ENCODE data around the gene DOCK7.

Gene DOCK7, protein sequence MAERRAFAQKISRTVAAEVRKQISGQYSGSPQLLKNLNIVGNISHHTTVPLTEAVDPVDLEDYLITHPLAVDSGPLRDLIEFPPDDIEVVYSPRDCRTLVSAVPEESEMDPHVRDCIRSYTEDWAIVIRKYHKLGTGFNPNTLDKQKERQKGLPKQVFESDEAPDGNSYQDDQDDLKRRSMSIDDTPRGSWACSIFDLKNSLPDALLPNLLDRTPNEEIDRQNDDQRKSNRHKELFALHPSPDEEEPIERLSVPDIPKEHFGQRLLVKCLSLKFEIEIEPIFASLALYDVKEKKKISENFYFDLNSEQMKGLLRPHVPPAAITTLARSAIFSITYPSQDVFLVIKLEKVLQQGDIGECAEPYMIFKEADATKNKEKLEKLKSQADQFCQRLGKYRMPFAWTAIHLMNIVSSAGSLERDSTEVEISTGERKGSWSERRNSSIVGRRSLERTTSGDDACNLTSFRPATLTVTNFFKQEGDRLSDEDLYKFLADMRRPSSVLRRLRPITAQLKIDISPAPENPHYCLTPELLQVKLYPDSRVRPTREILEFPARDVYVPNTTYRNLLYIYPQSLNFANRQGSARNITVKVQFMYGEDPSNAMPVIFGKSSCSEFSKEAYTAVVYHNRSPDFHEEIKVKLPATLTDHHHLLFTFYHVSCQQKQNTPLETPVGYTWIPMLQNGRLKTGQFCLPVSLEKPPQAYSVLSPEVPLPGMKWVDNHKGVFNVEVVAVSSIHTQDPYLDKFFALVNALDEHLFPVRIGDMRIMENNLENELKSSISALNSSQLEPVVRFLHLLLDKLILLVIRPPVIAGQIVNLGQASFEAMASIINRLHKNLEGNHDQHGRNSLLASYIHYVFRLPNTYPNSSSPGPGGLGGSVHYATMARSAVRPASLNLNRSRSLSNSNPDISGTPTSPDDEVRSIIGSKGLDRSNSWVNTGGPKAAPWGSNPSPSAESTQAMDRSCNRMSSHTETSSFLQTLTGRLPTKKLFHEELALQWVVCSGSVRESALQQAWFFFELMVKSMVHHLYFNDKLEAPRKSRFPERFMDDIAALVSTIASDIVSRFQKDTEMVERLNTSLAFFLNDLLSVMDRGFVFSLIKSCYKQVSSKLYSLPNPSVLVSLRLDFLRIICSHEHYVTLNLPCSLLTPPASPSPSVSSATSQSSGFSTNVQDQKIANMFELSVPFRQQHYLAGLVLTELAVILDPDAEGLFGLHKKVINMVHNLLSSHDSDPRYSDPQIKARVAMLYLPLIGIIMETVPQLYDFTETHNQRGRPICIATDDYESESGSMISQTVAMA (N-terminal part only)

DNA sequence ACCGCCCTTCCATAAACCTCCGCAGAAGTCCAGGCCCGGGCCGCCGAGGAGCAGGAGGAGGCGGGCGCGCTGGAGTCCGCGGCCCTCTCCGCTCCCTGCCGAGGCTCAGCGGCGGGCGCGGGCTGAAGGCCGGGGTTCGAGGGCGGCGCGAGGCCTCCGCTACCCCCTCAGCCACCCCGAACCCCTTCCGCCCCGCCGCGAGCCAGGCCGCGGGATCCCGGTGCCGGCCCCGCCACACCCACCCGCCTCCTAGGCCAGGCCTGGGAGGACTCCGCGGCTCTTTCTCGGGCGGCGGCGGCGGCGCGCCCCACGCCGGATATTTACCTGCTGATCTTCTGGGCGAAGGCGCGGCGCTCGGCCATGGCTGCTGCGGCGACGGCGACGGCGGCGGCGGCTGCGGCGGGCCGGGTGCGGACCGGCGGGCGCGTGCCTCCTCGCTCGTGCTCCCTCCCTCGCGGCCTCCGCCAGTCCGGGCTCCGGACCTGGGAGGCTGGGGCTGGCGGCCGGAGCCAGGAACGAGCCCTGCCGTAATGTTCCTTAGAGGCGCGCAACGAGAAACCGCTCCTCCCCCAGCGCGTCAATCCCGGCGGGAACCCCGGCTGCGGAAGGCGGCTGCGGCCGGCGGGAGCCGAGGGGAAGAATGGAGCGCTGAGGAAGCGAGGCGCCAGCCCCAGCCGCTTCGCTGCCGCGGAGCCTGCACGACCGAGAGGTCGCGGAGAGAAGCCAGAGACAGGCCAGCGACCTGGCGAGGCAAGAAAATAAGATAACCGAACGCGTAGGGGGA, at the start of gene DOCK7:
DOCK7 (minus strand) TSS at position 484 of the 784 bp plus-strand sequence; CDS start at position 362, 122 bp downstream.
- H3K4me3 ChIP-seq, result peak within 1 kb of the TSS; percentile 87
- DNase-seq (ENCODE audit: low spot score), result peak; percentile 86
- H3K27ac ChIP-seq, result peak within 1 kb of the TSS; percentile 82 to 88

DNA sequence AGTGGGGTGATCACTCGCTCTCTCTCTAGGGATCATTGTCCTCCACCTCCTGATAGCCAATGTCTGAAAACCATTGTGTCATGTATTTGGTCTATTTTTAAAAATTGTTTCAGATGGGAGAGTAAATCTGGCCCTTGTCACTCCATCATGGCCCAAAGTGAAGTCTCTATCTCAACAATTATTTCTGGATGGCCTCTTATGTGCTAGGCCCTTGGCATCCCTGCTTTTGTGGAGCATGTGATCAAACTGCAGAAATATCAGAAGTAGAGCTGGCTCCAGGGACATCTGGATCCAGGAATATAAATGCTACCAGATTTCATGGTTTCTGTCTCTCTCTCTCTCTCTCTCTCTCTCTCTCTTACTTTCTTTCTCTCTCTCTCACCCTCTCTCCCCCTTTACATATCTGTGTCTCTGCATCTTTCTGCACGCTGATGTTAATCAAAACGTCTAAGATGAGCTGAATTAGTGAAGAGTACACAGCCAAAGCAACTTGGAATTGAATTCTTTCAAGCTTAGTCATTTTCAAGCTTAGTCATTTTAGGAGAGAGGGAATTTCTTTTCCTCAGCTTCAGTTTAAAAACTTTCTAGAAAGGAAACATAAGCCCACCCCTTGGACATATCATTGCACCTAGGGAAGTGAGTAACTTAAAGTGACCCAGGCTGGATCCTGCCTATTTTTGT, 47.4 kb upstream of the DOCK7 start:
- H3K27ac ChIP-seq, result no peak overlapping the region
- no peak for DNase-seq (ENCODE audit: low spot score)
- H3K4me3 ChIP-seq, result no peak overlapping the region
- TF ChIP-seq, protein P1, sequence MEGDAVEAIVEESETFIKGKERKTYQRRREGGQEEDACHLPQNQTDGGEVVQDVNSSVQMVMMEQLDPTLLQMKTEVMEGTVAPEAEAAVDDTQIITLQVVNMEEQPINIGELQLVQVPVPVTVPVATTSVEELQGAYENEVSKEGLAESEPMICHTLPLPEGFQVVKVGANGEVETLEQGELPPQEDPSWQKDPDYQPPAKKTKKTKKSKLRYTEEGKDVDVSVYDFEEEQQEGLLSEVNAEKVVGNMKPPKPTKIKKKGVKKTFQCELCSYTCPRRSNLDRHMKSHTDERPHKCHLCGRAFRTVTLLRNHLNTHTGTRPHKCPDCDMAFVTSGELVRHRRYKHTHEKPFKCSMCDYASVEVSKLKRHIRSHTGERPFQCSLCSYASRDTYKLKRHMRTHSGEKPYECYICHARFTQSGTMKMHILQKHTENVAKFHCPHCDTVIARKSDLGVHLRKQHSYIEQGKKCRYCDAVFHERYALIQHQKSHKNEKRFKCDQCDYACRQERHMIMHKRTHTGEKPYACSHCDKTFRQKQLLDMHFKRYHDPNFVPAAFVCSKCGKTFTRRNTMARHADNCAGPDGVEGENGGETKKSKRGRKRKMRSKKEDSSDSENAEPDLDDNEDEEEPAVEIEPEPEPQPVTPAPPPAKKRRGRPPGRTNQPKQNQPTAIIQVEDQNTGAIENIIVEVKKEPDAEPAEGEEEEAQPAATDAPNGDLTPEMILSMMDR (IDR thresholded peaks at IDR 0.05), result no peak

More for the DNA sequence above, at the start of gene DOCK7:
- TF ChIP-seq, protein P1 (IDR thresholded peaks at IDR 0.05), result no peak

DNA sequence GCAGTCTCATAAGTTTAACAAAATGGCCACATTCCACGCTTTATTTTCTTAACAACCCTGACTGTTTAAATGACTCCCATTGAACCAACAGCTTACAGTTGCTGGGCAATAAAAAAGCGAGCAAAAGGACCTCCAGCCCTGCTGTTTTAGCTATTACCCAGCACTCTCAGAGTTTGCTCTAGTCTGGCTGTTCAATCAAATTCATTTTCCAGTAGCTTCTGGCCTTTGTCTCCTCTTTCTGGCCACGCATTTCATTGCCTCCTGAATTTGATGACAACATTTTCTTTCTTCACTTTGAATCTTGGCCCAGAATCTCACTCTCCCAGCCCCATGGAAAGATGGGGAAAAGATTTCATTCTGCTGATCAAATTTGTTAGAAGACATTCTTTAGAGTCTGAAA, 44.1 kb upstream of the DOCK7 start:
- H3K27ac ChIP-seq, result no peak overlapping the region
- no peak for DNase-seq (ENCODE audit: low spot score)
- TF ChIP-seq, protein P1 (IDR thresholded peaks at IDR 0.05), result no peak
- no peak overlapping the region for H3K4me3 ChIP-seq

DNA sequence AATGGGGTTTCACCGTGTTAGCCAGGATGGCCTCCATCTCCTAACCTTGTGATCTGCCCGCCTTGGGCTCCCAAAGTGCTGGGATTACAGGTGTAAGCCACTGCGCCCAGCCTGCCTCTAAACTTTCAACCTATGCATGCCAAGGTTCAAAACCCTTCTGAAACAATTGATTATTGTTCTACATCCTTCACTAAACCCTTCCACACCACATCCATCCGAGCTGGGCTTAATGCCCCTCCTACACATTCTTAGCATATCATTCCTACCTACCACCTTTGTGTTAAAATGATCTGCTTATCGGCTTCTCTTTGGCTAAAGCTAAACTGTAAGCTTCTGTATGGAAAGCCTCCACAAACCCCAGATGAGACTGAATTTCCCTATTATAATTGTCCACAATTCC, 40.8 kb upstream of the DOCK7 start:
- no peak for DNase-seq (ENCODE audit: low spot score)
- Histone ChIP-seq H3K27ac (no peak overlapping the region), H3K4me3 (no peak overlapping the region)
- TF ChIP-seq, protein P1 (IDR thresholded peaks at IDR 0.05), result no peak

DNA sequence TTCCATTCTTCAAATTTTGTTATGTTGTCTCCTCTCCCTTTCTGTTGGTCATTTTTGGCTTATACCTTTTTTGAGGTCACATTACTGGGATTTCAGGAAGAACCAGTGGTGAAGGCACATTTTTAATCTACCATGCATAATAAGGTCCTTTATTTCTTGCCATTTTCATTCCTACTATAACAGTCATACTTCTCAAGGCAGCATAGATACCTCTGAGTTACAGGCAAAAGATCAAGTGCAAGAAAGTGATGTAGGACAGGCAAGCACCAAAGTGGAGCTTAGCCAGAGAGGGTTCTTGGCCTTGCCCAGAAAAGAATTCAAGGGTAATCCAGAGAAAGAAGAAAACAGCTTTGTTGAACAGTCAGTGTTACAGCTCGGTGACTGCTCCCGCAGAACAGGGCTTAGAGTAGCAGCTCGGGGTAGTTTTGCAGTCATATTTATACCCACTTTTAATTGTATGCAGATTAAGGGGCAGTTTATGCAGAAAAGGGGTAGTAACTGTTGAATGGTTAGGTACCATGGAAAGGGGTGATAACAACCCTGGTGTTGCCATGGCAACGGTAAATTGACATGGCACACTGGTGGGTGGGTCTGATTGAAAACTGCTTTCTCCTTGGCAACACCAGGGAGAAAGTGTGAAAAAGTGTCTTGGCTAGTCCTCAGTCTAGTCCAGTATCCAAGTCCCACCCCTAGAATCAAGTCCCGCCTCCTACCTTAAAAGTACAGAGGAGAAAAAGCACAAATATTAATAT, 39.6 kb upstream of the DOCK7 start:
- no peak for DNase-seq (ENCODE audit: low spot score)
- H3K4me3 ChIP-seq, result no peak overlapping the region
- no peak overlapping the region for H3K27ac ChIP-seq
- TF ChIP-seq, protein P1 (IDR thresholded peaks at IDR 0.05), result no peak
